OCI-M2 (cell line): ENCODE results near the gene IPCEF1.
"Not testable (repeated sequence)": the region's sequence is repeated elsewhere in the genome, so short reads cannot be mapped to it uniquely, and the experiment has no call there.

ENCODE experiments used
- DNase-seq: peaks from one replicate; lab custom pipeline; 2025; ENCODE audit not compliant: unreplicated experiment; lab: John Stamatoyannopoulos, UW

Gene IPCEF1

DNA sequence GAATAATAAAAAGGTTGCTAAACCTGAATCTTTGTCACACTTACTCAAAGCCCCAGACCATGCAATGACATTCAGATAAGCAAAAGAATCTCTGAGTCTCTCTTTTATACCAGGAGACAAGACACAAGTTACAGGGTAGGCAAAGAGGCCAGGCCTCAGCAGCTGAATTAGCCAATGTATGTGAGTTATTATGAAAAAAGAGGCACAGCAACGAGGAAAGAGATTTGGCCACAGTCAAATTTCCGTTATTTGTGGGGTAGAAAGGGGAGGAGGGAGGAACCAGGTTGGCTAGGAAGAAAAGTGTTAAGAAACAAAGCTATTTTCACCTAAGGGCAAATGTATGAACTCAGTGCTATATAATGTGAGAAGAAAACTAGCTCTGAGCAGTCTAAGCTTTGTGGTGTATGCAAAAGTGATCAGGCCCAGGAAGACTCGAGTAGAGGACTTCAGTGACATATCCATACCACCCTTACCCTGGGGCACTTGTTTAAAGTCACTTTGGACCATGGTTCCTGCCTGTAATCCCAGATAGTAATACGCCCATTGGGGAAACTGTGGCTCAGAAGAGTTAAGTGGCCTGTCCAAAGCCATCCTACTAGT is 19.1 kb downstream of the IPCEF1 start:
- no peak for DNase-seq

DNA sequence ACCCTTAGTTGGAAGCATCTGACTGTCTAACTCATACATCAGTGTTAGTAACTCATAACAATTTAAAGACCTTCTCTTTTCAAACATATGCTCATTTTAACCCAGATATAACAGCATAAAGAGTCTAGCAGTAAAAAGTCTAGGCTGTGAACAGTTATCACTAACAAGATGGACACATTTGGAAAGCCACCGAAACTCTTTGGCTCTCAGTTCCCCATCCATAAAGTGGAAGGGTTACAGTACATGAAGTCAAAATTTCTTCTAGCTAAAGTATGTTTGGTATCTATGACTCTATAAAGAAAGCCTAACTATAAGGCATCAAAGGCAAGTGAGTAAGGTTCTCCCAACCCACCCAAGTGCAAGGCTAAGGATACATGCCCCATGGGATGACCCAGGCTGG is 22.5 kb downstream of the IPCEF1 start:
- not testable (repeated sequence) for DNase-seq

DNA sequence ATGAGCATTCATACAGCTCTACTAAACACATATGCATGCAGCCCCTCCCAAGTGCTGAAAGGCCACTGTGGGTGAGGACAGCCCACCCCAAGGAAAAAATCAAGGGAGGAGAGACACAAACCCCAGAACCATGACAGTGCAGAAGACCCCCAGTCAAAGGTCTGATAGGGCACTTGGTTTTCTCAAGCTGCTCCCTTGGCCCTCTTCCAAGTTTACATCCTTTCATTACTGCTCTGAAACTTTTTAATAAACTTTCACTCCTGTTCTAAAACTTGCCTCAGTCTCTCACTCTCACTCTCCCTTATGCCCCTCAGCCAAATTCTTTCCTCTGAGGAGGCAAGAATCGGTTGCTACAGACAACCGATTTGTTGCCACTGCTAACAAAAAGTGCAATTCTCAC is 24.9 kb downstream of the IPCEF1 start:
- no peak for DNase-seq

DNA sequence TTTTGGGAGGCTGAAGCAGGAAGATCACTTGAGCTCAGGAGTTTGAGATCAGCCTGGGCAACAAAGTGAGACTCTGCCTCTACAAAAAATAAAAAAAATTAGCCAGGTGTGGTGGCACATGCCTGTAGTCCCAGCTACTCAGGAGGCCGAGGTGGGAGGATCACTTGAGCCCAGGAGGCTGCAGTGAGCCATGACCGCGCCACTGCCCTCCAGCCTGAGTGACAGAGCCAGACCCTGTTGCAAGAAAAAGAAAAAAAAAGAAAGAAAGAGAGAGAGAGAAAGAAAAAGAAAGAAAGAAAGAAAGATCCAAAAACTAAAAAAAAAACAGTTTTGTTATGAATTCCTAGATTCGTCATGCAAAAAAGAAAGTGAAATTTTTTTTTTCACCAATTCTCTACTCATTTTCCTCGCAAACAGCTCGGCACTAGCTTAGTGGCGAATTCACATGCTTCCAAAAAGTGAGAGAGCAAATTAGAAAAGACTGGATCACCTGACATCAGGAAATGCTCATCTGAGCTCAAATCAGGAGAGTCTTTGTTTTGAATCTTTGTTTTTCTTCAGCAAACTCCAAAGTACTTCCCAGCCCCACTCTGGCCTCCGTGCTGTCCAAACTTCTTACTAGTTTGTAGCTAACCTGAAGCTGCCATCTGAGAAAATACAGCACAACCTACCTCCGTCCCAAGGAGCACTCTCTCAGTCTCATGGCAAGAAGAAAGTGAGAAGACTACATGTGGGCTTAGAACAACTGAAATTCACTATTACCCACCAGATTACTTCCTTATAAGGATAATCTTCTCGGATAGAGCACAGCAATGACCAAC is 27.0 kb downstream of the IPCEF1 start:
- DNase-seq: no peak

DNA sequence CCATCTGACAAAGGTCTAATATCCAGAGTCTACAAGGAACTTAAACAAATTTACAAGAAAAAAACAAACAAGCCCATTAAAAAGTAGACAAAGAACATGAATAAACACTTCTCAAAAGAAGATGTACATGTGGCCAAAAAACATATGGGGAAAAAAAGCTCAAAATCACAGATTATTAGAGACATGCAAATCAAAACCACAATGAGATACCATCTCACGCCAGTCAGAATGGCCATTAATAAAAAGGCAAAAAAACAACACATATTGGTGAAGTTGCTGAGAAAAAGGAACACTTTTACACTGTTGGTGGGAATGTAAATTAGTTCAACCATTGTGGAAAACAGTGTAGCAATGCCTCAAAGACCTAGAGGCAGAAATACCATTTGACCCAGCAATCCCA is 29.3 kb downstream of the IPCEF1 start:
- DNase-seq: not testable (repeated sequence)

DNA sequence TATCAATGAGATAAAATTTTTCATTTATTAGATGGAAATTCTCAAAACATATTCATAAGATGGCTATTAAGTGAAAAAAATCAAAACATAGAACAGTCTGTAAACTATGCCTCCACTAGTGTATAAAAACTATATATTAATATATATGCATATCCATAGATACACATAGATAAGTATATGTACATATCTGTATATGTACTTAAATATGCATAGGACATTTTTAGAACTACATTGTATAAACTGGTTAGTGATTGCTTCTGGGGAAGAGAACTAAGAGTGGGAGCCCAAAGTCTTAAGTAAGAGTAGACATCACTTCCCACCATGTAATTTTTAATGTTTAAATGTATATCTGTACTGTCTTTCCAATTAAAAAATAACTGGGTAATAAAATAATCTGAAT is 31.5 kb downstream of the IPCEF1 start:
- no peak for DNase-seq

DNA sequence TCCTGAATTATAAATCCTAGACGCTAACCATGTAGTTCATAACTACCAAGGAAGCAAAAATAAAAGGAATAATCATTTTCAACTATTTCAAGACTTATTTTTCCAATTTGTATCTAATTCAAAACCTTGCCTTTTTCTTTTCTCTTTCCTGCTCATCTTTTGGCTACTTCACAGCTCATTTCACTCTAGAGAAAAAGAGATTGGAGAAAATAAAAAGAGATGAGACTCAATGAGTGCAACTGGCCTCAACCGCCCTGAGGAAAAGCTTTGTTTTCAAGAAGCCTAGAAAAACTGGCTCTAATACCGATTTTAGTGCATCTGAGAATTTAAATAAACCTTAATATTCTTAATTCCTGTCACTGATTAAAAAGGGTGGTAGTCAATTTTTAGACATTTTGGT is 36.4 kb downstream of the IPCEF1 start:
- DNase-seq: no peak

DNA sequence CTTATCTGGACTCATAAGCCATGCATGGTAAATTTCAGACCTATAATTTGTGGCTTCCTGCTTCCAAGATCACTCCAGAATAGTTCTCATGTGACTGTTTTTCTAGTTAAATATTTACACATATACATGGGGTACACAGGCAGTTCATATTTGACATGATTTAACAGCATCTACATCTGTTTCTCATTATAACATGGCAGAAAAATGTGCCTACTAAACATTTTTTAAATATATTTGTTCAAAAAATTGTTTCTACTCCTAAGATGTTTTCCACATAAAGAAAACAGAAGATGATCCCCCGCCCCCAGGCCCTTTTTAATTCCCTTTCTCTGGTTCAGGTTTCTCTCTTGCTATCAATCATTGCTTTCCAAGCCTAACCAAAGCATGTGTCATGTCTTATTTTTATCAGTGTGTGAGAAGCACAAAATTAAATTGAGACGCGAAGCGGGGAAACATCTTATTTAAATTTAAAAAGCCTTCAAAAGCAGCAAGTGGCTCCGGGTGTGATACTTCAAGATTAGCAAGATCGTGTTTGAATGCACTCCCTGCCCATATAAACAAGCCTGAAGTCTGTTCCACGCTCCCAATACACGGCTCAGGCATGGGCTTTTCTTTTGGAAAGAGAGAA is 37.3 kb downstream of the IPCEF1 start:
- DNase-seq: no peak

DNA sequence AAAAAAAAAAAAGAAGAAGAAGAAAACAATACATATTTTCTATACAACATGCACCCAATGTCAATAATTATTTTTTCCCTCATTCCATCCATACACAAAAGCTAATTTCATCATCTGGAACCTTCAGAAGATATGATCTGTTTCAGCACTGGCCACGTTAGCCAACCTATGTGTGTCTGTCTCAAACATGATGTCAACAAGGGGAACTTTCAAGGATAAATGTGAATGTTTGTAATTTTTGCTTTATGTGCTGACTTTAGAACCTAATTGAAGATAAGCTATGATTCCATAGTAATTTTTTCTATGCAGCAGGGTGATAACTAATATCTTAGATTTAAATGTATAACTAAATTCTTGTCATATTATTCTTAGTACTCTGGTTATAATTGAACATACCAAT is 37.9 kb downstream of the IPCEF1 start:
- no peak for DNase-seq

DNA sequence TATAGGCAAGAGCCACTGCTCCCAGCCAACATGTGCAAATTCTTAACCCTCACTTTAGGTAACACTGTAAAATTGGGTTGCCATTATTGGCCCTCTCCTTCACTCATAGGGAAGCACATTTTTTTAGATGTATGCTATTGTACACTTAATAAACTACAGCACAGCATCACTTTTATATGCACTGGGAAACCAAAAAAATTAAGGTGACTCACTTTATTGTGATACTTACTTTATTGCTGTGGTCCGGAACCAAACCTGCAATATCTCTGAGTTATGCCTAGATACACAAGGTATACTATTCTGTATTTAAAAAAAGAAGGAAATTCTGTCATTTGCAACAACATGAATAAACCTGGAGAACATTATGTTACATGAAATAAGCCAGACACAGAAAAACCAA is 40.5 kb downstream of the IPCEF1 start:
- no peak for DNase-seq

DNA sequence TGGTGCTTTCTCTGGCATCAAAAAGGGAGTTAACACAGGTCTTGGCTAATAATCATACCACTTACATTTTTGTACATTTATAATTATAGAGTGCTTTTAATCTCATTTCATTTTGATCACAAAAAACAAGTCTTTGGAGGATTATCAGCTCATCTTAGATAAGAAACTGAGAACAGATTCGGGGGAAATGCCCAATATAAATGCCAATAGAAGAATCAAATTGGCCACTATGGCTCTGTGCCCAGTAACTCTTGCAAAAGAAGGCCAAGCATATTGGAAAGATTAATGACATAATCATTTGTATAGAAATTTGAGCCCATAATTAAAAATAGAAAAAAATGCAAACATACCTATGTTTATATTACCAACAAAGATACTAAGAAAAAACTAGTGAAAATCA is 42.5 kb downstream of the IPCEF1 start:
- DNase-seq: no peak

DNA sequence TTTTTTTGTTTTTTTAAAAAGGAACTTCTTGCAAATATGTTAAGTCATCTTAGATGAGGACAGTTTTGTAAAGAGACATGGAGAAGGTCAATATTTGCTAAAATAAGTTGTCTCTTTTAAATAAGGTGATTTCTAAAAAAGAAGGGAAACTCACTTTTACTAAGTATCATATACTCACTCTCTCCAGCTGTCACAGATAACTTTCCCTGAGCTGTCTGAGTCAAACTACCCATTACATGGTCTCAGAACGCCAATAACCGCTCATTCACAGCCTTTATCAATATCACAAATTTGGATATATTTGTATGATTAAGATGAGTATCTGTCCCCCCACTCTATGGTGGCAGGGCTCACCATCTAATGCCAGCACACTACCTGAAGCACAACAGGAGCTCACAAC is 47.6 kb downstream of the IPCEF1 start:
- DNase-seq: no peak

DNA sequence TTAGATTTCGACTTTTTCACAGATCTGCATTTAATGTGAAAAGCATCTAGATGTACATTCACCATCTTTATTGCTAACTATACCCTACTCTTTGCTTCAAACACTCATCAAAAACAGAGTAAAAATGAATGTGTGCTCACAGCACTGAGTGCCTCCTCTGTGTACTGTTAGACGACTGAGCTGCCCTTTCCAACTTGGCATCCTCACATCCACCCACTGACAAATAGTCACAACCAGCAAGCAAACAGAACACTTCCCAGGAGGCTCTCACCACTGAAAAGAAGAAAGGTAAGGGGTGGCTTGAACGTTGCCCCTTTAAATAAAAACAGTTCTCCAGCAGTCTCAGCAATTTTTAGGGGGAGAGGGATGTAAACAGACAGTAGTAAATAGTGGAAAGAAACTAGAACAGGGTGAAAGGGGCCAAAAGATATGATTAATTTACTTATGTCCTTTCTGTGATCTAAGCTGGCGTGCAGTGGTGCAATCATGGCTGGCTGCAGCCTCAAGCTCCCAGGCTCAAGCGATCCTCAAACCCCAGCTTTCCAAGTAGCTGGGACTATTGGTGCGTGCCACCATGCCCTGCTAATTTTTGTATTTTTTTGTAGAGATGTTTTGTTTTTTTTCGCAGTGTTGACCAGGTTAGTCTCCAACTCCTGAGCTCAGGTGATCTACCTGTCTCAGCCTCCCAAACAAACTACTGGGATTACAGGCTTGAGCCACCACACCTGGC is 48.7 kb downstream of the IPCEF1 start:
- no peak for DNase-seq

DNA sequence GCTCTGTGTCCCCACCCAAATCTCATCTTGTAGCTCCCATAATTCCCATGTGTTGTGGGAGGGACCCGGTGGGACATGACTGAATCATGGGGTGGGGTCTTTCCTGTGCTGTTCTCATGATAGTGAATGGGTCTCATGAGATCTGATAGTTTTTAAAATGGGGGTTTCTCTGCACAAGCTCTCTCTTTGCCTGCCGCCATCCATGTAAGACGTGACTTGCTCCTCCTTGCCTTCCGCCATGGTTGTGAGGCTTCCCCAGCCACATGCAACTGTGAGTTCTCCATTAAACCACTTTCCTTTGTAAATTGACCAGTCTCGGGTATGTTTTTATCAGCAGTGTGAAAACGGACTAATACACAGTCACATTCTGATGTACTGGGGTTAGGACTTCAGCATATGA is 49.5 kb downstream of the IPCEF1 start:
- not testable (repeated sequence) for DNase-seq

DNA sequence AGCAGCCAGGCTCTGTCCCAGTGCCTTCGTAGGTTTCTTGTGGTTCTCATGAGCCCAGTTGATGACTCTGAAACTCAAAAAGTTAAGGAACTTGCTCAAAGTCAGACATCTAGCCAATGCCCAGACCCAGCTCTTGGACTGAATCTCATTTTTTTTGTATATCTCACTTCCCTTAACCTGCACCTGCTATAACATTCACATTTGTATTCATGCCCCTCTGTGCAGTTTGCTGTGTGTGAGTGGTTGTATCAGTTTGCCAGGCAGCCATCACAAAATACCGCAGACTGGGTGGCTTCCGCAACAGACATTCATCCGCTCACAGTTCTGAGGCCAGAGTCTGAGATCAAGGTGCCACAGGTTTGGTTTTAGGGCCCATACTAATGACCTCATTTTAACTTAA is 49.9 kb downstream of the IPCEF1 start:
- DNase-seq: no peak

DNA sequence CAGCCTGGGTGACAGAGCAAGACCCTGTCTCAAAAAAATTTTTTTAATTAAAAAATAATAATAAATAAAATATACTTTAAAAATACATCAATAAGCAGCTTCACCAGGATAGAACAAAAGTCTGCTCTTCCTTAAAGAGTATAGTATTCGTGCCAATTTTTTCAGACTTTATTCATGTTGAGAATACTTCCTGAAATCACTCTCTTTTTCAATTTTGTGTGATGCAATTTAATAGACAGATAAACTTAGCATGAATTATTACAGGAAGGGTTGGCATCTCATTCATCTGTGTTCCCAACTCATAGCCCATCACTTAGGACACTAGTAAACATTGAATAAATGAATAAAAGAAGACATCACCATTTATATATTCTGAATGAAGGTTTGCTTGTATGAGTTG is 52.4 kb downstream of the IPCEF1 start:
- DNase-seq: no peak

DNA sequence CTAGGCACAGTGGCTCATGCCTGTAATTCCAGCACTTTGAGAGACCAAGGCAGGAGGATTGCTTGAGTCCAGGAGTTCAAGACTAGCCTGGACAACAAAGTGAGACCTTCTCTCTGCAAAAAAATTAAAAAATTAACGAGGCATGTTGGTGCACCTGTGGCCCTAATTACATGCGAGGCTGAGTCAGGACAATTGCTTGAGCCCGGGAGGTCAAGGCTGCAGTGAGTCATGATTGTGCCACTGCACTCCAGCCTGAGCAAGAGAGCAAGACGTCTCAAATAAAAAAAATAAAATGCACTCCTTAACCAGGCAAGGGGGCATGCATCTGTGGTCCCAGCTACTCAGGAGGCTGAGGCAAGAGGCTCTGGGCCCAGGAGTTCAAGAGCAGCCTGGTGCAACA is 53.0 kb downstream of the IPCEF1 start:
- not testable (repeated sequence) for DNase-seq

DNA sequence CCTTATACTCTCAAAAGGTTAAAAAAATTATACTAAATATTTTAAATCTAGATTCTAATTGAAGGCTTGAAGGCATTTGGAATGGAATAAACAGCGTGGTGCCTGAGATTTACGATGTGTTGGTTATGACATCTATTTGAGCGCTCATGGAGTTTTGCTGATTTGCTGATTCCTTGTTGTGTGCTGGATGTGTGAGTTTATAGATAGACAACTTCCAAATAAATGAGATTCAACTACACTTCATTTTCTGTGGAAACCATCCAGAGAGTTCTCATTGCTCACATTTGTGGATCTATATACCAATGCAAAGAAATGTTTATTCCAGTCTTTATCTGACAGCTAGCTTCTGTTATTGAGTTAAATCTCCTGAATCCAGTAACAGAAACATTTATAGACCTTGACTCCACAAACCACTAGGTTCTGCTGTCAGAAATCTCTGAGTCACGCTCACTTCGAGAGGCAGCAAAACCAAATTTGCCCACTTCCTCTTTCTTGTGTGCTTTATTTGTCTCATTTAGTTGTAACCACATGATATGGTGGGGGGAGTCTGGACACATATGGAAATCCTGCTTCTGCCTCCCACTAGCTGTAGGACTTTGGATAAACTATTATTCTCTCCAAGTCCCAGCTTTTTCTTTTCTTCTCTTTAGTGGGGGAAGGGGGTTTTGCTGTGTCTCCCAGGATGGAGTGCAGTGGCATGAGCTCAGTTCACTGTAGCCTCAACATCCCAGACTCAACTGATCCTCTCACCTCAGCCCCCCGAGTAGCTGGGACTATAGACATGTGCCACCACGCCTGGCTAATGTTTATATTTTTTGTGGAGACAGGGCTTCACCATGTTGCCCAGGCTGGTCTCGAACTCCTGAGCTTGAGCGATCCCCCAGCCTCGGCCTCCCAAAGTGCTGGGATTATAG is 54.5 kb downstream of the IPCEF1 start:
- peak; percentile 24 for DNase-seq

DNA sequence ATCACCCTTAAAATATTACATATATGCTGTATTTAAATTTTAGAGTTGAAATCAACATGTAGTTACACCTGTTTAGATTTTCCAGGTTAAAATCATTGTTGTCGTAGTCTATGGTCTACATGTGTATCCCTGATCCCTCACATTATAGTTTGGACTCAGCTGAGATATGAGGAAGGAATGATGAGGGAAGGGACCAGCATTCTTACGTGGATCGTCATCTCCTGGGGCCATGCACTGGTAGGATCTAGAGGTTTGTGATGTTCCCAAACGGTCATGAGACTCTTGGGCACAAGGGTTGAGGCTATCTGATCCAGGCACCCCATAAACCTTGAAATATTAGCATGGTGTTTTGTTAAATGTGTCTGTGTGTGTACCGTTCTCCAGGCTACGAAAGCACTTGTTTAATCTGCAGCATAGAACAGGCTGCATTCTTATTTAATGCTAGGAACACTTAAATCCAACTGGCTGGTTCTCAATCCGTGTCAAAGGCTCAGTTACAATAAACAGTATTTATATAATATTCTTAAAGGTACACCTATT is 55.4 kb downstream of the IPCEF1 start:
- no peak for DNase-seq

DNA sequence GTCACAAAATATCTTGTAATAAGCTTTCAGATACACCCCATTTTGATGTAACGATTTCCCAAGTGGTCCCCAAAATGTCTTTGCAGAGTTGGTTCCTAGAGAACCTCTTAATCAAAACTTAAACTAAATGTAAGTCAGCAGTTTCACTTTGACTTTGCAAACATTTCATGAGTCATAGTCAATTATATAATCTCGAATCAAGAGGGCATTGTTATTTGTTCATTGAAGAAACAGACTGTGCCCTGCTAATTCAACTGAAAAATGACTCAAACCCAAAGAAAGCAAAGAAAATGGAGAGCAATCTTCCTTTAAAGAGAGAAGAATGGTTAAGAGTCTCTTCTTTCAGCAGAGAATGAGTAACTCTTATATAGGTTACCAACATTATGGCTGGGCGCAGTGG is 58.3 kb downstream of the IPCEF1 start:
- DNase-seq: no peak
